Measurements from ENCODE around the gene S100A12. TPM values are rescaled to one million over a fixed set of nuclear protein-coding genes. Genes with fewer than 3 reads are reported as not detected.
"Not testable (repeated sequence)": the region's sequence is repeated elsewhere in the genome, so short reads cannot be mapped to it uniquely, and the experiment has no call there.

S100A12 gene
- 1 to 10 TPM in 2 of 3 donors, not detected in 1; 1.3 to 1.8 TPM for total RNA-seq

GRCh38 chr1:153375511-153375910 lies at the start of gene S100A12:
TSS of gene S100A12 (minus strand) at chr1:153375621. CDS start at chr1:153374592, 1,029 bp downstream.
- H3K4me3 ChIP-seq, result no peak within 1 kb of the TSS
- no peaks in the 10 kb centered on the region for H3K27me3 ChIP-seq
- DNase-seq (ENCODE audit: low spot score in 2 of 2), result no peak
- no peaks in the 10 kb centered on the region for H3K36me3 ChIP-seq
- H3K27ac ChIP-seq, result no peak within 1 kb of the TSS
- peaks cover 0 to 2% of the 10 kb centered on the region in 2 donors for H3K9me3 ChIP-seq
- H3K4me1 ChIP-seq, result no peaks in the 10 kb centered on the region
- TF ChIP-seq POLR2A (IDR thresholded peaks at IDR 0.05) (no peak), CTCF (IDR thresholded peaks at IDR 0.05) (no peak), POLR2AphosphoS5 (IDR thresholded peaks at IDR 0.05) (no peak)
- intact Hi-C loops (cut with DNase I; ENCODE audit: low total_unique reads), result no loop called here

DNA sequence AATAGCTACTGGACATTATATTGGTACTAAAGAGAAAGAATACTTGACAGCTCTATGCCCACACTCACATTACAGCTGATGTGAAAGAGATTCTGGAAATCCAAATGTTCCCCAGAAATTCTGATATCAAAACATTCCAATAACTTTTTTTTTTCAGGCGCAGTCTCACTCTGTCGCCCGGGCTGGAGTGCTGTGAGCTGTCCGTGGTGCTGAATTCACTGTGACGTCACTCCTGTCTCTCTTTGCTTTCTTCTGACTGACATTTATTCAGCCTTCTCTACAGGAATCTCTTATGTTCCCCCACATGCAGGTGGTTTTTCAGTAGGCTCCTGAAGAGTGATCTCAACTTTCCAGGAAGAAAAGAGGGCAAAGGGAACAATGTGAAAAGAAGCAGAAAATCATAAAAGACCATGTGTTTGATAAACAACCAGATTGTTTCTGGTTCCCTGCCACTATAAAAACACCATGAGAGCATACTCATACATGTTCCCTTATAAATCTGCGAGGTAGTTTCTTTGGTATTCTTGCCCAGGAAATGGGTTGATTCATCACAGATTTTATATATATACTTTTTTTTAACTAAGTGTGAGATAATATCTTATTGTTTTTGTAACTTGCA lies 47.1 kb upstream of the S100A12 start:
- TF ChIP-seq CTCF (IDR thresholded peaks at IDR 0.05), result no peak
- TF ChIP-seq POLR2A (IDR thresholded peaks at IDR 0.05), result no peak
- TF ChIP-seq POLR2AphosphoS5 (IDR thresholded peaks at IDR 0.05), result no peak
- no peak for DNase-seq (ENCODE audit: low spot score in 2 of 2)
- no peaks in the 10 kb centered on the region for H3K4me1 ChIP-seq
- no peaks in the 10 kb centered on the region for H3K9me3 ChIP-seq
- no peak overlapping the region for H3K4me3 ChIP-seq
- no peak overlapping the region for H3K27ac ChIP-seq
- H3K36me3 ChIP-seq, result no peaks in the 10 kb centered on the region
- intact Hi-C loops (cut with DNase I; ENCODE audit: low total_unique reads), result no loop called here
- H3K27me3 ChIP-seq, result peaks cover 0 to 4% of the 10 kb centered on the region in 2 donors

DNA sequence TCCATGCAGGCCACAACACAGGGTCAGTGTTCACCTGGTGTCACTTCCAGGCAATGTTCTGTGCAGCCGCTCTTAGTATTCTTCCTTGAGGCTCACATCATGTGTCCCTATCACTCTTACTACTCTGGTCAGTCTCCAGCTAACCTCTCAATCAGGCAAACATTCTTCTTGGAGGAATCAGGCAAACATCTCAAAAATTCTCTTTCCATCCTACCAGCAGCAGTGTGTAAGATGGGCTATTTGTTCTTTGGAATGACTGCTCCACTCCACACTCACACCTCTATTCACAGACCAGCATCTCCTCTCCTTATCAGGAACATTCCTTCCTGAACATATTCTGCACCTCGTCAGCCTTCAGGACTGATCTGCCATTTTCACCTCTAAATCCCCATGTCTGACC lies 44.9 kb upstream of the S100A12 start:
- H3K4me3 ChIP-seq, result no peak overlapping the region
- no peaks in the 10 kb centered on the region for H3K4me1 ChIP-seq
- intact Hi-C loops (cut with DNase I; ENCODE audit: low total_unique reads), result no loop called here
- no peak for TF ChIP-seq POLR2A (IDR thresholded peaks at IDR 0.05)
- TF ChIP-seq CTCF (IDR thresholded peaks at IDR 0.05), result no peak
- TF ChIP-seq POLR2AphosphoS5 (IDR thresholded peaks at IDR 0.05), result no peak
- no peak for DNase-seq (ENCODE audit: low spot score in 2 of 2)
- H3K36me3 ChIP-seq, result no peaks in the 10 kb centered on the region
- peaks cover 0 to 4% of the 10 kb centered on the region in 2 donors for H3K27me3 ChIP-seq
- no peaks in the 10 kb centered on the region for H3K9me3 ChIP-seq
- H3K27ac ChIP-seq, result no peak overlapping the region

- DNase-seq (ENCODE audit: low spot score in 2 of 2); H3K9me3 ChIP-seq; H3K36me3 ChIP-seq; H3K4me3 ChIP-seq; H3K4me1 ChIP-seq; intact Hi-C loops (cut with DNase I; ENCODE audit: low total_unique reads); H3K27me3 ChIP-seq; H3K27ac ChIP-seq: not testable (repeated sequence)
Observed at GRCh38 chr1:153419436-153419793, 44.0 kb upstream of the S100A12 start.

GRCh38 chr1:153418758-153419435 lies 43.5 kb upstream of the S100A12 start:
- H3K4me1 ChIP-seq; H3K36me3 ChIP-seq; H3K4me3 ChIP-seq; H3K9me3 ChIP-seq; DNase-seq (ENCODE audit: low spot score in 2 of 2); H3K27ac ChIP-seq; H3K27me3 ChIP-seq; intact Hi-C loops (cut with DNase I; ENCODE audit: low total_unique reads): not testable (repeated sequence)

DNA sequence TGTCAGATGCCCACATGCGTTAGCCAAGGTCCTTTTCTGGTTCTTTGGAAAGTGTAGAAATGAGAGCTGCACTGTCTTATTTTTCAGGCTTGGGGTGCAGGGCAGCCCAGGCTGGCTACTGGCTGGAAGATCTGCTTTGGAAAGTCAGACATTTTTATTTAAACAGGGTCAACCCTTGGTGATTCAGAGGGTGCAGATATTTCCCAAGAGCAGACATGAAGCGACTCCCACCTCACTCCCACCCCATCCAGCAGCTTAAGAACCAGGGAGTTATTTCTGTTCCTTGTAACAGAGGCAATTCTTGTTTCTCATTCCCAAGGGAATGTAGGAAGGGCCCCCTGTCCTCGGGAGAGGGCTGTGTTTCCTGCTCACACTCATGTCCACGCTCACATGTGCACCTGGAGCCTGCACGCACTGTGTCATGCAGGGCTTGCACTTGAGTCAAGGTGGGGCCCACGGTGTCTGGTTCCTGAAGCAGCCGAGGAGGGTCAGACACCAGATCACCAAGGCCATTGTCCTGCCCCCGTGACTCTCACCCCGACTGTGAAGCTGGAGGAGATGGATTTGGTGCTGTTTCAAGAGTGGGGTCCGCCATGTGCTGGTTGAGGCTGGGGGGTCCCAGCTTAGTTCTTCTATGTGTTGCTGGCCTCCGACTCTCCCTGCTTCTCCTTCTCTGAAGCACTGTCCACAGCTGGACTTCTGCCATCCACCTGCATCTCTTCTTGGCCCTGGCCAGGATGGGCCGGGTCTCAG lies 41.9 kb upstream of the S100A12 start:
- intact Hi-C loops (cut with DNase I; ENCODE audit: low total_unique reads), result no loop called here
- Histone ChIP-seq H3K9me3 (peaks cover 0 to 7% of the 10 kb centered on the region in 2 donors), H3K36me3 (no peaks in the 10 kb centered on the region), H3K27me3 (peaks cover 0 to 4% of the 10 kb centered on the region in 2 donors), H3K4me1 (no peaks in the 10 kb centered on the region), H3K27ac (no peak overlapping the region), H3K4me3 (no peak overlapping the region)
- DNase-seq (ENCODE audit: low spot score in 2 of 2), result no peak
- TF ChIP-seq POLR2AphosphoS5 (IDR thresholded peaks at IDR 0.05), result no peak
- TF ChIP-seq CTCF (IDR thresholded peaks at IDR 0.05), result no peak
- TF ChIP-seq POLR2A (IDR thresholded peaks at IDR 0.05), result no peak
